AG09309 (cell line): ENCODE results near the gene SINHCAF.

Experiments
- DNase-seq: peaks from one replicate; pipeline ENCODE4 v3.0.0-alpha.2; 2010; ENCODE audit warnings: low read depth
- H3K4me3 ChIP-seq: 2 replicates; pipeline ENCODE4 v1.5.1; 2011; ENCODE audit warnings: mild to moderate bottlenecking, low read depth, low read length, moderate library complexity; ENCODE audit not compliant: control insufficient read depth
- CTCF ChIP-seq: IDR thresholded peaks from 2 replicates; pipeline ENCODE4 v1.5.1; 2011; ENCODE audit warnings: mild to moderate bottlenecking, low read depth, low read length, inconsistent platforms; ENCODE audit not compliant: insufficient read depth, control insufficient read depth; ENCODE audit errors: missing control alignments

Gene SINHCAF

DNA sequence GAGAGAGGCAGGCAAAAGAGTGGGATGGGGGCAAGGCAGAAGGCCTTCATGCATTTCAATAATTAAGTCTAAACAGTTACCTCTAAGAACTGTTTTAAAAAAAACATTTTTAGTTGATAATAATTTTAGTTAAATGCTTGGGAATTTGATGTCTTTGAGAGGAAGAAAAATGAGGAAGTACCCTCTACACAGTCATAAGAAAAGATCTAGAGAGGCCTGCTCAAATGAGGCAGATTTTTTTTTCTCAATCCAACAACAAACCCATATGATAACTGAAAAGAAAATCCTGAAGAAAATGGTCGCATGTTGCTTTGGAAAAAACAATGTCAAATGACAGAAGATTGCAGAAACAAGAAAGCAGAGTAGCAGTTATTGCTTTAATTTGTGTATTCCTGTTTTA lies 25.6 kb downstream of the SINHCAF start:
- H3K4me3 ChIP-seq, result no peak overlapping the region
- TF ChIP-seq CTCF, result no peak
- no peak for DNase-seq

GRCh38 chr12:31298922-31299321 lies 27.0 kb downstream of the SINHCAF start:
- TF ChIP-seq CTCF, result no peak
- H3K4me3 ChIP-seq, result no peak overlapping the region
- DNase-seq, result no peak

DNA sequence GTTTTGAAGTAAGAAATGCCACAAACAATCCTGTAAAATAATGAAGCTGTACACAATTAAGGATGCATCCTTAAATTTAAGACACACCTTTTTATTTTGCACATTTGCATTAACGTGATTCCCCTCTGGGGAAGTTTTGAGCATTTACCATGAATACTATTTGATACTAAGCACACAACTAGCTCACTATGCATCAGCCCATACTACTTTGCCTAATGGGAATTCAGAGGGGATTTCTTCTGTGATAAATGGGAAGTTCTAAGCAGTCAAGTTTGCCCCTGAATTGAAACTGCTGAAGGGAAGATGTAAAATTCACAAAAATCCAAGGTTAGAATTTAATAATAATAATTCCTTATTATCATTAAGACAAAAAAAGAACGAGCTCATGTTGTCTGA lies 27.4 kb downstream of the SINHCAF start:
- H3K4me3 ChIP-seq, result no peak overlapping the region
- DNase-seq, result no peak
- no peak for TF ChIP-seq CTCF

- no peak for DNase-seq
- TF ChIP-seq CTCF, result no peak
These were observed 28.1 kb downstream of the SINHCAF start for GRCh38 chr12:31297572-31298514.

DNA sequence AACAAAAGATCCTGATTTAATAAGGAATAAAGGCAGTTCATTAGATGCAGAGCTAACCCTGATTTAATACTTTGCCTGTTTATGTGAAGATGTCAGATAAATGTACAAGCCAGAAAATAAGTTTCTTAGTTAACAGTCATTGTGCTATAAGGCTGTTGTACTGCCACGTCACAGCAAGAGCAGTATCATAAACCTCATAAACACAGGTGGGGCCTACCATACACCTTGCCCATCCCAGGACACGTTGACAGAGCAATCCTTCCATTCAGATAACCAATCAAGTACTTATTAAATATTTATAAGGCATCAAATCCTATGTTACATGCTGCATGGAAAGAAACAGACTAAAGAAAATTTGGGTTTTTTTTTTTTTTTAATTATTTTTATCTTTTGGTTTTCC lies 36.5 kb downstream of the SINHCAF start:
- DNase-seq, result no peak
- TF ChIP-seq CTCF, result no peak
- H3K4me3 ChIP-seq, result no peak overlapping the region

More at GRCh38 chr12:31297572-31298514, 28.1 kb downstream of the SINHCAF start:
- H3K4me3 ChIP-seq, result no peak overlapping the region

DNA sequence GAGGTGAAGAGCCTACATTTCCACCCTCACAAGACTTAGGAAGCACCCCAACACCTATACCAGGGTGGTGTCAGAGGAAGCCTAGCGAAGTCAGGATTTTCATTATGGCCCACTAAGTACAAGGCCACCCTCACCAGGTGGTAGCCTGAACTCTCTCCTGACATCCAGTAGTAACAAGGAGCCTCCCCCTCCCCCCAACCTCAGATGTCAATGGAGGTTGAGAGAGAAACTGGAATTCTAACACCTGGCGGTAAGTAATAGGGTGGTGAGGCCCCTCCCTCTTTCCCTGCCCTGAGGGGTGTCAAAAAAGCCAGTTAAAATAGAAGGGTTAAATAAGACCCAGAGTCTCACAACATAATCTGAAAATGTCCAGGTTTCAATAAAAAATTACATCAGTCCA lies 37.6 kb downstream of the SINHCAF start:
- no peak for TF ChIP-seq CTCF
- no peak for DNase-seq
- H3K4me3 ChIP-seq, result no peak overlapping the region

DNA sequence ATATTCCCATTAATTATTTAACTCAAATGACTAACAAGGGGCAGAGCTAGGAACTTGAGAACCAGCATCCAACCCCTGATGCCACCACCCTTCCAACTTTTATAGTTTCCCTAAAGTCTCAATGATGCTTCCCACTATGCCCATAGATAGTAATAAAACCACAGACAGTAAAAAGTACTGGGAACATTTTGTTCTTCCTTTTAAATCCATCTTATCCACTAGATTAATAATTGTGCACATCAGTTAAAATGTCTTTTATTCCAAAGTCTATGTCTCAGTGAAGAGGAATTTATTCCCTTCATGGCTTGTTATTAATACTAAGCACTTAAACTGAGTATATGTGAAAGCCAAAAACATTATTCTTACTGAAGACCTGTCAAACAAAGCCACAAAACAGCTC lies 45.8 kb downstream of the SINHCAF start:
- DNase-seq, result no peak
- TF ChIP-seq CTCF, result no peak
- H3K4me3 ChIP-seq, result no peak overlapping the region
